ENCODE measurements around the gene PTPRM.

Gene PTPRM

GRCh38 chr18:7676253-7676873, 109.2 kb downstream of the PTPRM start:
- H3K27me3 ChIP-seq (ENCODE audit: control insufficient read depth in 1 of 2, insufficient read depth in 1 of 2, low read length in 2 of 2): no peaks in the 10 kb centered on the region
- no peak overlapping the region for H3K14ac ChIP-seq (ENCODE audit: low read length in 2 of 2)
- no peak overlapping the region for H3K23ac ChIP-seq (ENCODE audit: low read length in 2 of 2)
- no peak for DNase-seq
- no peak overlapping the region for H2BK15ac ChIP-seq (ENCODE audit: low read depth, poor library complexity, severe bottlenecking)
- no peak overlapping the region for H3K9ac ChIP-seq (ENCODE audit: low read length)
- no peak overlapping the region for H3K4me3 ChIP-seq (ENCODE audit: insufficient read depth in 1 of 2, low read depth in 1 of 2, low read length in 2 of 2)
- H4K8ac ChIP-seq (ENCODE audit: low read length): no peak overlapping the region
- H3K36me3 ChIP-seq (ENCODE audit: control insufficient read depth in 1 of 2, insufficient read depth in 2 of 2, low read depth in 1 of 2, low read length in 2 of 2): peaks cover 0 to 3% of the 10 kb centered on the region in 2 experiments
- 93% methylated on average over 3 of the region's 8 CpGs for WGBS
- no peak overlapping the region for H3K27ac ChIP-seq (ENCODE audit: low read length, poor library complexity, severe bottlenecking)
- no peak overlapping the region for H3K4me2 ChIP-seq (ENCODE audit: low read length, poor library complexity, severe bottlenecking)
- no peak overlapping the region for H2AK5ac ChIP-seq (ENCODE audit: low read length, severe bottlenecking)
- H3K79me1 ChIP-seq (replicated peaks; ENCODE audit: low read length, poor library complexity, severe bottlenecking): peaks cover 31% of the 10 kb centered on the region
- peaks cover 2% of the 10 kb centered on the region for H3K4me1 ChIP-seq (ENCODE audit: control insufficient read depth, insufficient read depth, low read depth, low read length)
- no peak overlapping the region for H2BK5ac ChIP-seq (ENCODE audit: low read depth, low read length, poor library complexity, severe bottlenecking)
- H3K9me3 ChIP-seq (ENCODE audit: control insufficient read depth, low read length): no peaks in the 10 kb centered on the region
- no peak overlapping the region for H3K4ac ChIP-seq (ENCODE audit: low read depth in 1 of 2, low read length in 2 of 2)
- H3K18ac ChIP-seq (ENCODE audit: low read depth in 1 of 2, low read length in 2 of 2): no peak overlapping the region
- H2BK120ac ChIP-seq (ENCODE audit: low read depth, low read length): no peak overlapping the region
- H2AFZ ChIP-seq (ENCODE audit: low read depth, low read length): no peak overlapping the region
- H2BK12ac ChIP-seq (ENCODE audit: low read length in 2 of 2): no peak overlapping the region
- H4K91ac ChIP-seq (ENCODE audit: low read length): no peak overlapping the region

GRCh38 chr18:7677001-7677400, 109.9 kb downstream of the PTPRM start:
- Histone ChIP-seq H2BK12ac (ENCODE audit: low read length in 2 of 2) (no peak overlapping the region), H3K14ac (ENCODE audit: low read length in 2 of 2) (no peak overlapping the region), H2BK15ac (ENCODE audit: low read depth, poor library complexity, severe bottlenecking) (no peak overlapping the region), H3K27ac (ENCODE audit: low read length, poor library complexity, severe bottlenecking) (no peak overlapping the region), H3K4ac (ENCODE audit: low read depth in 1 of 2, low read length in 2 of 2) (no peak overlapping the region), H3K4me3 (ENCODE audit: insufficient read depth in 1 of 2, low read depth in 1 of 2, low read length in 2 of 2) (no peak overlapping the region), H3K9ac (ENCODE audit: low read length) (no peak overlapping the region), H2BK5ac (ENCODE audit: low read depth, low read length, poor library complexity, severe bottlenecking) (no peak overlapping the region), H3K23ac (ENCODE audit: low read length in 2 of 2) (no peak overlapping the region), H3K18ac (ENCODE audit: low read depth in 1 of 2, low read length in 2 of 2) (no peak overlapping the region), H4K91ac (ENCODE audit: low read length) (no peak overlapping the region), H3K27me3 (ENCODE audit: control insufficient read depth in 1 of 2, insufficient read depth in 1 of 2, low read length in 2 of 2) (no peaks in the 10 kb centered on the region), H3K4me1 (ENCODE audit: control insufficient read depth, insufficient read depth, low read depth, low read length) (peaks cover 2% of the 10 kb centered on the region), H3K9me3 (ENCODE audit: control insufficient read depth, low read length) (no peaks in the 10 kb centered on the region), H4K8ac (ENCODE audit: low read length) (no peak overlapping the region), H3K79me1 (replicated peaks; ENCODE audit: low read length, poor library complexity, severe bottlenecking) (peaks cover 32% of the 10 kb centered on the region), H2BK120ac (ENCODE audit: low read depth, low read length) (no peak overlapping the region), H2AFZ (ENCODE audit: low read depth, low read length) (no peak overlapping the region), H3K4me2 (ENCODE audit: low read length, poor library complexity, severe bottlenecking) (no peak overlapping the region), H3K36me3 (ENCODE audit: control insufficient read depth in 1 of 2, insufficient read depth in 2 of 2, low read depth in 1 of 2, low read length in 2 of 2) (peaks cover 0 to 3% of the 10 kb centered on the region in 2 experiments), H2AK5ac (ENCODE audit: low read length, severe bottlenecking) (no peak overlapping the region)
- no peak for DNase-seq
- WGBS: 98% methylated on average over 3 of the region's 4 CpGs

GRCh38 chr18:7677424-7677823, 110.3 kb downstream of the PTPRM start:
- DNase-seq: no peak
- H2BK120ac ChIP-seq (ENCODE audit: low read depth, low read length): no peak overlapping the region
- 93% methylated on average over 4 of the region's 4 CpGs for WGBS
- no peak overlapping the region for H3K4me3 ChIP-seq (ENCODE audit: insufficient read depth in 1 of 2, low read depth in 1 of 2, low read length in 2 of 2)
- no peak overlapping the region for H3K27ac ChIP-seq (ENCODE audit: low read length, poor library complexity, severe bottlenecking)
- peaks cover 32% of the 10 kb centered on the region for H3K79me1 ChIP-seq (replicated peaks; ENCODE audit: low read length, poor library complexity, severe bottlenecking)
- H3K9ac ChIP-seq (ENCODE audit: low read length): no peak overlapping the region
- no peak overlapping the region for H3K23ac ChIP-seq (ENCODE audit: low read length in 2 of 2)
- H3K9me3 ChIP-seq (ENCODE audit: control insufficient read depth, low read length): no peaks in the 10 kb centered on the region
- no peak overlapping the region for H2BK12ac ChIP-seq (ENCODE audit: low read length in 2 of 2)
- H3K36me3 ChIP-seq (ENCODE audit: control insufficient read depth in 1 of 2, insufficient read depth in 2 of 2, low read depth in 1 of 2, low read length in 2 of 2): peaks cover 0 to 3% of the 10 kb centered on the region in 2 experiments
- H3K4me1 ChIP-seq (ENCODE audit: control insufficient read depth, insufficient read depth, low read depth, low read length): peaks cover 2% of the 10 kb centered on the region
- H2AK5ac ChIP-seq (ENCODE audit: low read length, severe bottlenecking): no peak overlapping the region
- no peak overlapping the region for H4K8ac ChIP-seq (ENCODE audit: low read length)
- H2BK5ac ChIP-seq (ENCODE audit: low read depth, low read length, poor library complexity, severe bottlenecking): no peak overlapping the region
- H3K27me3 ChIP-seq (ENCODE audit: control insufficient read depth in 1 of 2, insufficient read depth in 1 of 2, low read length in 2 of 2): no peaks in the 10 kb centered on the region
- no peak overlapping the region for H3K4me2 ChIP-seq (ENCODE audit: low read length, poor library complexity, severe bottlenecking)
- no peak overlapping the region for H4K91ac ChIP-seq (ENCODE audit: low read length)
- no peak overlapping the region for H3K14ac ChIP-seq (ENCODE audit: low read length in 2 of 2)
- H2AFZ ChIP-seq (ENCODE audit: low read depth, low read length): no peak overlapping the region
- H3K4ac ChIP-seq (ENCODE audit: low read depth in 1 of 2, low read length in 2 of 2): no peak overlapping the region
- H3K18ac ChIP-seq (ENCODE audit: low read depth in 1 of 2, low read length in 2 of 2): no peak overlapping the region
- no peak overlapping the region for H2BK15ac ChIP-seq (ENCODE audit: low read depth, poor library complexity, severe bottlenecking)

GRCh38 chr18:7678389-7678788, 111.3 kb downstream of the PTPRM start:
- peaks cover 0 to 3% of the 10 kb centered on the region in 2 experiments for H3K36me3 ChIP-seq (ENCODE audit: control insufficient read depth in 1 of 2, insufficient read depth in 2 of 2, low read depth in 1 of 2, low read length in 2 of 2)
- H2BK5ac ChIP-seq (ENCODE audit: low read depth, low read length, poor library complexity, severe bottlenecking): no peak overlapping the region
- no peaks in the 10 kb centered on the region for H3K9me3 ChIP-seq (ENCODE audit: control insufficient read depth, low read length)
- no peak overlapping the region for H4K8ac ChIP-seq (ENCODE audit: low read length)
- H2AK5ac ChIP-seq (ENCODE audit: low read length, severe bottlenecking): no peak overlapping the region
- no peak overlapping the region for H3K27ac ChIP-seq (ENCODE audit: low read length, poor library complexity, severe bottlenecking)
- DNase-seq: no peak
- no peak overlapping the region for H2BK12ac ChIP-seq (ENCODE audit: low read length in 2 of 2)
- H2BK120ac ChIP-seq (ENCODE audit: low read depth, low read length): no peak overlapping the region
- WGBS: 100% methylated on average over 1 of the region's 8 CpGs
- no peak overlapping the region for H3K4me2 ChIP-seq (ENCODE audit: low read length, poor library complexity, severe bottlenecking)
- peaks cover 2% of the 10 kb centered on the region for H3K4me1 ChIP-seq (ENCODE audit: control insufficient read depth, insufficient read depth, low read depth, low read length)
- no peaks in the 10 kb centered on the region for H3K27me3 ChIP-seq (ENCODE audit: control insufficient read depth in 1 of 2, insufficient read depth in 1 of 2, low read length in 2 of 2)
- H4K91ac ChIP-seq (ENCODE audit: low read length): no peak overlapping the region
- no peak overlapping the region for H3K4ac ChIP-seq (ENCODE audit: low read depth in 1 of 2, low read length in 2 of 2)
- no peak overlapping the region for H3K23ac ChIP-seq (ENCODE audit: low read length in 2 of 2)
- no peak overlapping the region for H3K9ac ChIP-seq (ENCODE audit: low read length)
- H3K4me3 ChIP-seq (ENCODE audit: insufficient read depth in 1 of 2, low read depth in 1 of 2, low read length in 2 of 2): no peak overlapping the region
- H3K79me1 ChIP-seq (replicated peaks; ENCODE audit: low read length, poor library complexity, severe bottlenecking): peaks cover 31% of the 10 kb centered on the region
- H2AFZ ChIP-seq (ENCODE audit: low read depth, low read length): no peak overlapping the region
- no peak overlapping the region for H2BK15ac ChIP-seq (ENCODE audit: low read depth, poor library complexity, severe bottlenecking)
- H3K14ac ChIP-seq (ENCODE audit: low read length in 2 of 2): no peak overlapping the region
- H3K18ac ChIP-seq (ENCODE audit: low read depth in 1 of 2, low read length in 2 of 2): no peak overlapping the region

All from mesenchymal stem cell (in vitro differentiated cells and primary cell).